GM19099 (cell line): ENCODE results near the gene TDG.

Experiments
- POLR2A ChIP-seq: IDR thresholded peaks from 3 replicates; pipeline ENCODE4 v1.6.1; 2011; ENCODE audit warnings: low read depth; ENCODE audit not compliant: insufficient read length; ENCODE audit errors: extremely low read depth

Gene TDG

GRCh38 chr12:103965590-103966504, at the start of gene TDG:
Gene TDG, plus strand, starts transcription at chr12:103965872. Its CDS starts 166 bp downstream, at chr12:103966038.
- peak; percentile 94 for TF ChIP-seq POLR2A

DNA sequence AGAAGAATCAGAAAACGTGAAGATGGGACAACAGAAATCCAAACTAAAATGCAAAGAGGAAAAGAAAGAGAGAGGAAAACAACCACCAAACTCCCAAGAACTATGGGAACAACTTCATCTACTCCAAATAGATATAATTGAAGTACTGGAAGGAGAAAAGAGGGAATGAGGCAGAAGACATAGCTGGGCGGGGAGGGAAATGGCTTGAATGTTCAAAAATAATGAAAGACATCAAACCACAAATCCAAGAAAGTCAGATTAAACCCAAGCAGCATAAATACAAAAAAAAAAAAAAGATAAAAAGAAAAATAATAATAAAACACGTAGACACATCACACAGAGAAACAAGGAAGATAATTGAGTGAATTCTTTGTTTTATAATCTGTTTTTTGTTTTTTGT, 47.8 kb upstream of the TDG start:
- TF ChIP-seq POLR2A, result no peak

GRCh38 chr12:103924761-103925641, 40.7 kb upstream of the TDG start:
- TF ChIP-seq POLR2A, result peak; percentile 72

- TF ChIP-seq POLR2A, result no peak
These were observed 37.0 kb upstream of the TDG start for GRCh38 chr12:103928682-103929045.

- peak; percentile 69 for TF ChIP-seq POLR2A
These were observed 36.5 kb upstream of the TDG start for GRCh38 chr12:103929046-103929783.

DNA sequence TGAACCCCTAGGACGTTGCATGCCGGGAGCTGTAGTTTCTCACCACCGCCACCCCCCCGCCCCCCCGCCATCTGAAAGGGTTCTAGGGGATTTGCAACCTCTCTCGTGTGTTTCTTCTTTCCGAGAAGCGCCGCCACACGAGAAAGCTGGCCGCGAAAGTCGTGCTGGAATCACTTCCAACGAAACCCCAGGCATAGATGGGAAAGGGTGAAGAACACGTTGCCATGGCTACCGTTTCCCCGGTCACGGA, 36.0 kb upstream of the TDG start:
- no peak for TF ChIP-seq POLR2A

- TF ChIP-seq POLR2A, result peak; percentile 96
These were observed 35.5 kb upstream of the TDG start, which contains the start of gene HSP90B1 for GRCh38 chr12:103930034-103930786. Gene HSP90B1, plus strand, starts transcription at chr12:103930410. Its CDS starts 106 bp downstream, at chr12:103930516.

DNA sequence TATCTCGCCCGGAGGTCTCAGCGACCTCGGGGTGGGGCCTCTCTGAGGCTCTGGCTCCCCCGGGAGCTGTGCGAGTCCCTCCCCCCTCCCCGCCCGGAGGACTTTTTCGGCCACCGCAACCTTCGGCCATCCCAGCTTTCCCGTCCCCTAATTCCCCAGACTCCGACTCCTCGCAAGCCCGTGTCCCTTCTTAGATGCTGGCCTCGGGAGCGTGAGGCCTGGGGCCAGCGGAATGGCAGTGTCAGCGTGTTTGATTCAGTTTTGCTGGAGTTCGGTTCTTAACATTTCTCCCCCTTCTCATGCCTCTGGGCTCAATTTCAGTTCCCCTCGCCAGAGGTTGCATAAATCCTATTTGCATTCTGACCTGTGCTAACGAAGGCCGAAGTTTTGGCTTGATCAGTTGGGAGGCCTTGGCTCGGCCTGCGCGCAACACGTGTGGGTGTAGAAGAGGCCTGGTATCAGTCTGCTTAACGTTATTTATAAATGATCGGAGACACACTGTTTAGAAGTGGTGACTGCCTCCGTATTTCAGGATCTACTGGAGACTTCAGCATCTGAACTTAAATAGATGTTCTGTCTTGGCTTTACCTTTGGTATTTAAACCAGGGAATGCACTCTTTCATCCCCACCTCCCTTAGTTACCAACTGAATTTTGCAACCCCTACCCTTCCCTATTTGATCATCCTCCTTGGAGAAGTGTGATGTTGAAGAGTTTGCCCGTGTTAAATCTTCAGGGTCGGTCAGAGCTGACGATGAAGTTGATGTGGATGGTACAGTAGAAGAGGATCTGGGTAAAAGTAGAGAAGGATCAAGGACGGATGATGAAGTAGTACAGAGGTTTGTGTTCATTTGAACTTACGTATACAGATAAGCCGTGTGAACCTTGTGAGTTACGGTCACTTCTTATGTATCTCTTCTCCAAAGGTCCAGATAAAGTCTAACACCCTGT, 34.6 kb upstream of the TDG start:
- TF ChIP-seq POLR2A, result peak; percentile 55

- TF ChIP-seq POLR2A, result no peak
These were observed 32.4 kb upstream of the TDG start for GRCh38 chr12:103933237-103933636.

GRCh38 chr12:103936679-103937078, 29.0 kb upstream of the TDG start:
- TF ChIP-seq POLR2A, result no peak

GRCh38 chr12:103944964-103945363, 20.7 kb upstream of the TDG start:
- TF ChIP-seq POLR2A, result peak; percentile 28

GRCh38 chr12:103947871-103948555, 17.7 kb upstream of the TDG start:
- no peak for TF ChIP-seq POLR2A
